Endothelial cell of umbilical vein (primary cell): ENCODE measurements around the gene WRNIP1. TPM values are rescaled to one million over a fixed set of nuclear protein-coding genes. Genes with fewer than 3 reads are reported as not detected.

ENCODE experiments used
- BruUV-seq: library from RNA; stranded (reverse); fragments of 400-500 nt; replicated peaks from 2 replicates; lab custom pipeline; 2021; lab: Mats Ljungman, UMichigan
- CTCF ChIA-PET: fragments of 300-600, 350-600 bp; sonication (Branson Sonifier 250); formaldehyde crosslinking; loops from one replicate; lab custom pipeline; 2021; ENCODE audit warnings: antibody characterized with exemption, inconsistent platforms; lab: Charles Lee
- POLR2A ChIA-PET: fragments of 300-600, 350-600 bp; sonication (Branson Sonifier 250); formaldehyde crosslinking; loops from one replicate; lab custom pipeline; 2021; ENCODE audit warnings: antibody characterized with exemption, inconsistent platforms; lab: Charles Lee
- DNase-seq: peaks from one replicate; pipeline ENCODE4 v3.0.0-alpha.2; 2011; ENCODE audit warnings: low read depth, low spot score
- FAIRE-seq: peaks from 2 replicates; lab custom pipeline; 2011; peaks lifted over from hg19 to GRCh38; lab: Jason Lieb, UNC
- H2AFZ ChIP-seq: 2 replicates; pipeline ENCODE4 v1.6.0; 2012; ENCODE audit warnings: low read depth, low read length, control low read depth, inconsistent platforms
- H3K27ac ChIP-seq: 2 replicates; pipeline ENCODE4 v1.5.1; 2011; ENCODE audit warnings: low read depth, mild to moderate bottlenecking, control low read depth, low read length, moderate library complexity; ENCODE audit not compliant: insufficient read depth
- H3K27me3 ChIP-seq, 2 experiments: 2 replicates each; pipeline versions ENCODE4 v1.6.0 to v1.6.1; 2011; ENCODE audit warnings: low read length in 2 of 2, mixed read lengths in 1 of 2; ENCODE audit not compliant: control insufficient read depth in 2 of 2, insufficient read depth in 2 of 2
- H3K36me3 ChIP-seq, 2 experiments: 2 replicates in 1 of 2; 3 replicates in 1 of 2; pipeline ENCODE4 v1.5.1; 2011; ENCODE audit warnings: low read length in 2 of 2, mild to moderate bottlenecking in 1 of 2, moderate library complexity in 1 of 2; ENCODE audit not compliant: control insufficient read depth in 2 of 2, insufficient read depth in 2 of 2; ENCODE audit errors: extremely low read depth in 1 of 2
- H3K4me1 ChIP-seq: 3 replicates; pipeline ENCODE4 v1.5.1; 2011; ENCODE audit warnings: mild to moderate bottlenecking, low read length; ENCODE audit not compliant: control insufficient read depth, insufficient read depth; ENCODE audit errors: extremely low read depth
- H3K4me2 ChIP-seq: 2 replicates; pipeline ENCODE4 v1.6.1; 2011; ENCODE audit warnings: low read length, control low read depth, mixed read lengths; ENCODE audit not compliant: insufficient read depth
- H3K4me3 ChIP-seq, 3 experiments: fragments of 200-600 bp in 1 of 3; sonication (generic), shearing (Covaris generic) in 1 of 3; replicated peaks in 1 of 3; 2 replicates each; pipeline ENCODE4 v1.5.1; 2011 to 2016; ENCODE audit warnings: control low read depth in 3 of 3, low read length in 3 of 3, mild to moderate bottlenecking in 2 of 3, inconsistent platforms in 1 of 3, low read depth in 1 of 3, moderate library complexity in 1 of 3; ENCODE audit not compliant: insufficient read depth in 1 of 3
- H3K79me2 ChIP-seq: 2 replicates; pipeline ENCODE4 v1.6.0; 2012; ENCODE audit warnings: low read length, inconsistent platforms; ENCODE audit not compliant: control insufficient read depth, insufficient read depth
- H3K9ac ChIP-seq: replicated peaks from 2 replicates; pipeline ENCODE3; 2011; ENCODE audit warnings: low read length, control low read depth; ENCODE audit not compliant: insufficient read depth; ENCODE audit errors: extremely low read depth
- H3K9me1 ChIP-seq: replicated peaks from 3 replicates; pipeline ENCODE4 v1.6.0; 2011; ENCODE audit warnings: mild to moderate bottlenecking, low read length; ENCODE audit not compliant: control insufficient read depth, insufficient read depth; ENCODE audit errors: extremely low read depth
- H3K9me3 ChIP-seq: replicated peaks from 2 replicates; pipeline ENCODE4 v1.5.1; 2012; ENCODE audit warnings: low read length, inconsistent platforms; ENCODE audit not compliant: control insufficient read depth, insufficient read depth
- H4K20me1 ChIP-seq: replicated peaks from 2 replicates; pipeline ENCODE3; 2011; ENCODE audit warnings: mild to moderate bottlenecking, low read length; ENCODE audit not compliant: control insufficient read depth, insufficient read depth; ENCODE audit errors: extremely low read depth
- CTCF ChIP-seq, 2 donors: IDR thresholded peaks; 1 replicate in 1 of 2; 2 replicates in 1 of 2; pipeline ENCODE4 v1.5.1; 2011; ENCODE audit warnings: low read length in 2 of 2, mild to moderate bottlenecking in 2 of 2, moderate library complexity in 2 of 2, control low read depth in 1 of 2, inconsistent platforms in 1 of 2, low read depth in 1 of 2; ENCODE audit not compliant: insufficient read depth in 1 of 2; ENCODE audit errors: extremely low read depth in 1 of 2
- EZH2 ChIP-seq: IDR thresholded peaks from 2 replicates; pipeline ENCODE4 v1.6.1; 2012; ENCODE audit warnings: borderline replicate concordance, low read depth, mild to moderate bottlenecking, moderate library complexity, low read length, inconsistent platforms; ENCODE audit not compliant: severe bottlenecking
- FOS ChIP-seq: IDR thresholded peaks from 2 replicates; pipeline ENCODE4 v1.6.1; 2011; ENCODE audit warnings: mild to moderate bottlenecking, low read length, moderate library complexity, borderline replicate concordance; ENCODE audit not compliant: insufficient read depth
- GATA2 ChIP-seq: IDR thresholded peaks from 2 replicates; pipeline ENCODE4 v1.7.0; 2011; ENCODE audit warnings: low read depth, mild to moderate bottlenecking, moderate library complexity, mixed read lengths, low read length; ENCODE audit not compliant: insufficient read length, insufficient read depth
- JUN ChIP-seq: IDR thresholded peaks from 2 replicates; pipeline ENCODE4 v1.6.1; 2011; ENCODE audit warnings: borderline replicate concordance, low read depth; ENCODE audit not compliant: insufficient read length, insufficient read depth
- MAX ChIP-seq: IDR thresholded peaks from 2 replicates; pipeline ENCODE4 v1.6.1; 2011; ENCODE audit not compliant: insufficient read depth, insufficient read length
- MYC ChIP-seq: IDR thresholded peaks from one replicate; pipeline ENCODE4 v1.6.1; 2011; ENCODE audit warnings: mild to moderate bottlenecking, low read depth, low read length
- POLR2A ChIP-seq: IDR thresholded peaks from 2 replicates; pipeline ENCODE4 v1.6.1; 2012; ENCODE audit warnings: low read depth, mild to moderate bottlenecking, control low read depth, low read length
- POLR2AphosphoS5 ChIP-seq: IDR thresholded peaks from 2 replicates; pipeline ENCODE4 v1.6.1; 2012; ENCODE audit warnings: low read depth, mild to moderate bottlenecking, control low read depth, low read length, moderate library complexity; ENCODE audit not compliant: insufficient read depth
- dilution Hi-C: fragments of 300-500 bp; cut with MboI; formaldehyde crosslinking; loops from one replicate; pipeline ENCODE4 v1.15.0; 2019; ENCODE audit warnings: low sequenced_read_pairs; ENCODE audit not compliant: extremely low pct_ligation_motif_present
- intact Hi-C: fragments of 100-400 bp; cut with micrococcal nuclease; formaldehyde crosslinking; loops from one replicate; pipeline ENCODE4 v1.10.0; 2022
- polyA plus RNA-seq, 4 experiments: library from polyadenylated mRNA; depleted of rRNA in 3 of 4; stranded (reverse) in 3 of 4; unstranded in 1 of 4; fragments of >200 nt; gene quantifications; 2 replicates each; pipeline versions ENCODE4 v1.2.1 to v1.2.3, GENCODE V29; 2011 to 2012; ENCODE audit warnings: missing spikeins in 1 of 4
- total RNA-seq: library from RNA; stranded (reverse); gene quantifications from 2 replicates; pipeline ENCODE4 v1.2.3, GENCODE V29; 2021

Gene WRNIP1
- total and polyA plus RNA-seq, 2 donors (not counting 3 experiments of a cell fraction or from before 2014, with no cell fraction given), result 50.1 to 68.9 TPM

GRCh38 chr6:2731281-2731909 is 33.8 kb upstream of the WRNIP1 start:
- Histone ChIP-seq H3K9me3 (no peaks in the 10 kb centered on the region), H2AFZ (no peak overlapping the region), H3K9me1 (no peaks in the 10 kb centered on the region), H3K79me2 (no peaks in the 10 kb centered on the region), H3K27me3 (no peaks in the 10 kb centered on the region), H3K9ac (no peak overlapping the region), H3K4me2 (no peak overlapping the region), H3K4me3 (no peak overlapping the region), H3K36me3 (no peaks in the 10 kb centered on the region), H3K4me1 (peaks cover under 1% of the 10 kb centered on the region), H3K27ac (no peak overlapping the region), H4K20me1 (no peaks in the 10 kb centered on the region)
- ChIA-PET CTCF (interaction anchor here (2.2 kb wide), 1 partner anchor 19 kb away, joined by 12 read pairs; the partner anchor contains the start of gene MYLK4), POLR2A (no interaction called here)
- dilution Hi-C loops (no loop called here), intact Hi-C loops (no loop called here)
- BruUV-seq, result no TSS peak
- TF ChIP-seq MYC, result no peak
- no peak for DNase-seq
- FAIRE-seq, result no peak

- intact Hi-C loops, result no loop called here
- no peaks in the 10 kb centered on the region for H3K79me2 ChIP-seq
- no peaks in the 10 kb centered on the region for H3K9me3 ChIP-seq
- no peak overlapping the region for H3K9ac ChIP-seq
- no peaks in the 10 kb centered on the region for H3K27me3 ChIP-seq
- no peaks in the 10 kb centered on the region for H4K20me1 ChIP-seq
- dilution Hi-C loops, result no loop called here
- TF ChIP-seq GATA2 (no peak), FOS (no peak), POLR2A (no peak), MAX (no peak), JUN (no peak), CTCF (IDR thresholded peaks at IDR 0.05; ENCODE audit: extremely low read depth in 1 of 2, insufficient read depth in 1 of 2, low read depth in 1 of 2, low read length in 2 of 2) (no peak), POLR2AphosphoS5 (no peak), EZH2 (no peak), MYC (no peak)
- H3K9me1 ChIP-seq, result no peaks in the 10 kb centered on the region
- no peak for FAIRE-seq
- H2AFZ ChIP-seq, result no peak overlapping the region
- H3K4me1 ChIP-seq, result no peaks in the 10 kb centered on the region
- BruUV-seq, result no TSS peak
- H3K36me3 ChIP-seq, result no peaks in the 10 kb centered on the region
- H3K4me3 ChIP-seq, result no peak overlapping the region
- ChIA-PET POLR2A (no interaction called here), CTCF (interaction anchor here (1.1 to 2.2 kb wide), 3 partner anchors 14 to 29 kb away, joined by 3 to 12 read pairs (median 3); partner anchors contain the start of gene MYLK4)
- no peak overlapping the region for H3K4me2 ChIP-seq
- no peak overlapping the region for H3K27ac ChIP-seq
- DNase-seq, result no peak
These were observed 32.6 kb upstream of the WRNIP1 start for GRCh38 chr6:2732503-2733089.
